ENCODE data around the gene MAP3K14.
"Not testable (repeated sequence)": the region's sequence is repeated elsewhere in the genome, so short reads cannot be mapped to it uniquely, and the experiment has no call there.

Gene MAP3K14

DNA sequence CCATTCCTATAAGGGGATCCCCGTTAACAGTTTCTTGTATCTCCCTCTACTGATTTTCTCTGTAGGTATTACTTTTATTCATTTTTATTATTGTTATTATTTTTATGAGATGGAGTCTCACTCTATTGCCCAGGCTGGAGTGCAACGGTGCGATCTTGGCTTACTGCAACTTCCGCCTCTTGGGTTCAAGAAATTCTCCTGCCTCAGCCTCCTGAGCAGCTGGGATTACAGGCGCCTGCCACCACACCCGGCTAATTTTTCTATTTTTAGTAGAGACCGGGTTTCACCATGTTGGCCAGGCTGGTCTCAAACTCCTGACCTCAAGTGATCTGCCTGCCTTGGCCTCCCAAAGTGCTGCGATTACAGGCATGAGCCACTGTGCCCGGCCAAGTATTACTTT lies 14.6 kb downstream of the MAP3K14 start:
- not testable (repeated sequence) for DNase-seq (ENCODE audit: low read depth in 2 of 2, low spot score in 1 of 2)

DNA sequence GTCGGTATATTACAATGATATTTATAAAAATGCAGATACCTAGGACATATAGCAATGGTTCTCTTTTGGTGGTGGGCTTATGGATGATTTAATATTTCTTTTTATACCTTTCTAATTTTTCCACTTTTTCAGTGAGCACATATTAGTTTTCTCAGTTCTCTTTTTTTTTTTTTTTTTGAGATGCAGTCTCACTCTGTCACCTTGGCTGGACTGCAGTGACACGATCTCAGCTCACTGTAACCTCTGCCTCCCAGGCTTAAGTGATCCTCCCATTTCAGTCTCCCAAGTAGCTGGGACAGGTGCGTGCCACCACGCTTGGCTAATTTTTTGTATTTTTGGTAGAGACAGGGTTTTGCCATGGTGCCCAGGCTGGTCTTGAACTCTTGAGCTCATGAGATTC lies 15.1 kb downstream of the MAP3K14 start:
- no peak for DNase-seq (ENCODE audit: low read depth in 2 of 2, low spot score in 1 of 2)

DNA sequence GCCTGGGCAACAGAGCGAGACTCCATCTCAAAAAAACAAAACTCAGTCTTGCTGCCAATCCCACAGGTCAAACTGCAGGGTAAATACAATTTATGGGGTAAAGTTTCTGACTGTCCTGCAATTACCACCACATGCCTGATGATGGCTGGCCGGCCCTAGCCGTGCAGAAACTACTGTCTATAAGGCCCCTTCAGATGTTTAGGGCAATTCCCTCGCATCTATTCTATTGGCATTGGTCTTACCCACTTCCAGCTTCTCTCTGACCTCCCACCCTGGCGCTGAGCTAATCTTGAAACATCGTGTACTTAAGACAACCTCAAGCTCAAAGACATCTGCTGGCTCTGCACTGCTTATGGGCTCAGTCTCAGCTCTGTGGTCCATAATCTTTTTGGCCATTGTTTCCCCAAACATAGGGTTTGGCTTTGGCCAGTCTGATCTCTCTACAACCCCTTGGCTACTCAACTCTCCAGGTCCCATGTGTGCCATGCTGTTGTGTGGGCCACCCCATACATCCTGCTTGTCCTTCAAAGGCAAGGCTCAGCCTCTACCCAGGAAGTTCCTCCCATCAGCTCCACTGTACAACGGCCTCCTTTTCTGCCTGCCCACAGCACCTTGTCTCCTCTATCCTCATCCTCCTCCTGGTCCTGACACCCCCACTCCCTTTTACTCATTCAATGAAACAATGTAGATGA lies 16.6 kb downstream of the MAP3K14 start:
- no peak for DNase-seq (ENCODE audit: low read depth in 2 of 2, low spot score in 1 of 2)

DNA sequence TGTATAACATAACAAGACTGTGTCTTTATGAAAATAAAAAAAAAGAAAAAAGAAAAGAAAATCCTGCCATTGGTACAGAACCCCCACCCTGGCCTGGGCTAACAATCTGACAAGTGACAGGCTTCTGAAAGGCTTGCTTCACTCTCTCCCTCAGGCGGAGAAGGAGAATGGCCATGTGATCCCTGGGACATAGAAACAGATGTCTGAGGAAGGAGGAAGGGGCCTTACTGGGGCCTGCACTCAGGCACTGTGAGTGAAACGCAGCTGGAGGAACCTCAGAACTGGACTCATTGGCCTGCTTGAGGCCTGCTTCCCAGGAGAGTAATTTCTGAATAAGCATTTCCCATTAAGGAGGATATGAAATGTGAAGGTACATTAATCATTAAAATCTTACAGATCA lies 17.5 kb downstream of the MAP3K14 start:
- no peak for DNase-seq (ENCODE audit: low read depth in 2 of 2, low spot score in 1 of 2)

DNA sequence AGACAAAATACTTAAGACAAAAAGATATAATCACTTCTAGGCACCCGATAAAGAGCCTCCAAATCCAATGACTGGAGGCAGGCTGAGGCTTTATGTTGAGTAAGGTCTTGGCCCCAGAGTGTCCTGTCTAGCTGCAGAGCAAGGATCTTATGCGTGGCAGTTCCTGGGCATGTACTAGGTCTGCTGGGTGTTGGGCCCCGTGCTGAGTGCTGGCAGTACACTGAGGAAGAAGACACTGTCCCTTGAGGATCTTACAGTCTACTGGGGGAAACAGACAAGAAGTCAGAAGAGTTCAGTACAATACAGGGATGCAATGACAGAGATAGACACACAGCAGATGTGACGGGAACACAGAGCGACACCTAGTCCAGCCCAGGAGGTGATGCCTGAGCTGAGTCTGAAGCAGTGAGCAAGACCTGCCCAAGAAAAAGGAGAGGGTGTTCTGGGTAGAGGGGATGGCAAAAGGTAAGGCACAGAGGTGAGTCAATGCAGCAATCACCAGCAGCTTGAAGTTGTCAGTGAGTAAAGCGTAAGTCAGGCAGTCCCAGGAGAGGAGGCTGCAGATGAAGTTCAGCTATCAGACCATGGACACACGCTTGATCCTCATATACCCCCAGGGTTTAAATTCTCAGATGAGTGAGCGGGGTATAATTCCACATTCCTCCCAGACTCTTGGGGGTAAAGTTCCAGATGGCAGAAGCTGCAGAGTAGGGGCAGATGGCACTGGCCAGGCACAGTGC lies 18.1 kb downstream of the MAP3K14 start:
- DNase-seq (ENCODE audit: low read depth in 2 of 2, low spot score in 1 of 2) = no peak

DNA sequence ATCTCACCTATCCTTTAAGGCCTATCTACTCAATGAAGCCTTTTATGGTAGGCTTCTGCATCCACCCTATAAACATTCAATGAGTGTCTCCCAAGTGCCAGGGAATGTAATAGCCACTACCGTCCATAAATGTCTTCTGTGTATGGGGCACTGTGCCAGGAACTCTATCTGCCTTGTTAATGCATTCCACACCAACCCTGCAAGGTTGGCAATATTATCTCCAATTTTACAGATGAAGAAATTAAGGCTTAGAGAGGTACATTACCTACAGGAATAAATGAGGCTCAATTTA lies 20.0 kb downstream of the MAP3K14 start:
- no peak for DNase-seq (ENCODE audit: low read depth in 2 of 2, low spot score in 1 of 2)

DNA sequence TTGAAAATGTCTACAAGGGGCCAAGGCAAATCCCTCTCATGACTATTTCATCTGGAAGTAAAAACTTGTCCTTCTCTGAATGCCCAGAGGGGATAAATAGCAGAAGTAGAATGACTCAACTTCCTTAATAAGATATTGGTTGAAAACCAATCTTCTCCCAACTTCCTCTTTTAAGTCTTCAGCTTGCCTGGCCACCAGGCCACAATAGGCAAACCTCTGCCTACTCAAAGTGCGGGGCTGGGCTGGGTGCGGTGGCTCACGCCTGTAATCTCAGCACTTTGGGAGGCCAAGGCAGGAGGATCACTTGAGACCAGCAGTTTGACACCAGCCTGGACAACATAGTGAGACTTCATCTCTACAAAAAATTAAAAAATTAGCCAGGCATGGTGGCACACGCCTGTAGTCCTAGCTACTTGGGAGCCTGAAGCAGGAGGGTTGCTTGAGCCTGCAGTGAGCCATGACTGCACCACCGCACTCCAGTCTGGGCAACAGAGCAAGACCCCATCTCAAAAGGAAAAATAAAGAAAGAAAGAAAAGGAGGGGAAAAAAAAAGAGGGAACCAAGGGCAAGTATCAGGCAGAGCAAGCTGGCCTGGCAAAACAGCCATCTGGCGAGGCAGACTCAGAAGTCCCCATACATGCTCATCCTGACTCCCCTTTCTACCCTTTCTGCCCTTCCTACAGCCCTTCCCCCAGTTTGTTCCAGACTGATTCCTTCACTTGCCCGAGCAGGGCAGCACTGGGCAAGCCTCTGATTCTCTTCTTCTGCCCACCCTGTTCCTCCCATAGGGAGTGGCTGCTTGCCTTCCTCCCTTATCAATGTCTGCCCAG lies 20.6 kb downstream of the MAP3K14 start:
- no peak for DNase-seq (ENCODE audit: low read depth in 2 of 2, low spot score in 1 of 2)

DNA sequence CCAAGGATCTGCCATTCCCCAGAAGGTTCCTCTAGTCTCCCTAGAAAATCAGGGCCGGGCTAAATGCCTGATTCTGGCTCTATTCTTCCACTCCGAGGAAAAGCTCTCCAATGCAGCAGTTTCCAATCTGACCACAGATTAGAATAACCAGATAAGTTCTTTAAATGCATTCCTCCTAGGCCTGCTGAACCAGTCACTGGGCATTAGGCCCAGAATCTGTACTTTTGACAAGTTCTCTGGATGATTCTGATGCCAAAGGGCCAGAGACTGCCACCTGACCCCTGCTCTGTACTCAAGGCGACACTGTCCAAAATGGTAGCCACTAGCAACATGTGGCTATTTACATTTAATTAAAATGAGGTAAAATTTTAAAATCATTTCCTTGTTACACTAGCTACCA lies 22.3 kb downstream of the MAP3K14 start:
- no peak for DNase-seq (ENCODE audit: low read depth in 2 of 2, low spot score in 1 of 2)

DNA sequence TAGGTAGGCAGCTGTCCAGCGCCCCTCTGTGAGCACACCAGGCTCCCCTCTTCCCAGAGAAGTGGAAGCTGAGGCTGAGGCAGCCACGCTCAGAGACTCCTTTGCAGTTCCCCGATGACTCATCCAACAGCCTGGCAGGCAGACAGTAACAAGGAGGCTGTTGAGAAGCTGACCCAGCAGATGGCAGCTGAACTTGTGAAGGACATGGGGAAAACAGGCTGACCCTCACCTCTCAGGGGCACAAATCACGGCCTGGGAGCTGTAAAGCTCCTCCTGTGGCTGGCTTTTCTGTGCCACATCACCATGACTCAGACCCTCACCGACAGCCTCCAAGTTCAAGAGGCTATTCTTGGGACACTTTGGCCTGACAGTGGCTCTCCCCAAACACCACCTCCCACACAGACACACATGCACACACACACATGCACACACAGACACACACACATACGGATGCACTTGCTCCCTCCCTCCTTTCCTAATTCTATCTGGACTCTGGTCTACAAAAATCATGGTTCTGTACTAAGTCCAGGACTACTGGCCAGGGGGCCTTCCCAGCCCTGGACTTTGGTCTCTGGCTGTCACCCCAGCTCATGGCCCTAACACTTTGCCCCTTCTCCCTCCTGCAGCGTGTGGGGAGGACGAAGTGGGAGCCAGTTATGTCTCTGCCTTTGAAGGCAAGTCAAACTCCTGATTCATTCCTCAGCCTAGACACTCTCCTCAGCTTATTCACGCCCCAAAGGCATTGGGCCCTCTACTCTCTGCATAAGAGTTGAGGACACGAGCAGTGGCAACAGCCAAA lies 23.2 kb downstream of the MAP3K14 start:
- no peak for DNase-seq (ENCODE audit: low read depth in 2 of 2, low spot score in 1 of 2)

DNA sequence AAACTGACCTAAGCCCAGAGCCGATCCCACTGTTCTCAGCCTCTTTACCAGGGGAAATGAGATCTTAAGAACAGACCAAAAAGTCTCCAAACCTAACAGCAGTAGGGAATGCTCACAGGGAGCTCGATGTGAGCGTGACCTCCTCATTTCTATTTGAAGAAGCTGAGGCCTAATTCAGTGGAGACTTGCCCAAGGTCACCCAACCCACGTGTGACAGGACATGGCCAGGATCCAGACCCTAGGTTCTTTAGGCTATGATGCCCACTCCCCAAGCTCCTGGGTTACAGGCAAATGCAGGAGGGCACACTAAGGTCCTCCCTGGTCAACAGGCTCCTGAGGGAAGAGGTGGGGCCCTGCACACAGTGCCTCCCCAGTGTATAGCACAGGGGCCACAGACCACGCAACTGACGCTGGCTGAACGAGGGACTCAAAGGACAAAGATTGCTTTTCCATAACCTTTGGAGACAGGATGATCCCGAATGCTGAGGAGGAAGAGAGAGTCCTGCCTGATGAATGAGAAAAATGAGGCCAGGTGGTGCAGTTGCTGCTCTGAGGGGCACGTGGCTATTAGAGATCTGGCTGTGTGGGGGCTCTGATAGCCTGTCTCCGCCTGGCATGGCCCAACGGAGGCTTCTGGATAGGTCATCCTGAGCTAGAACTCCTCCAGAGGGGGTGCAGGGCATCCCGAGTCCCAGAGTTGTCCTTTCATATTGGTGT lies 24.0 kb downstream of the MAP3K14 start:
- DNase-seq (ENCODE audit: low read depth in 2 of 2, low spot score in 1 of 2) = no peak

DNA sequence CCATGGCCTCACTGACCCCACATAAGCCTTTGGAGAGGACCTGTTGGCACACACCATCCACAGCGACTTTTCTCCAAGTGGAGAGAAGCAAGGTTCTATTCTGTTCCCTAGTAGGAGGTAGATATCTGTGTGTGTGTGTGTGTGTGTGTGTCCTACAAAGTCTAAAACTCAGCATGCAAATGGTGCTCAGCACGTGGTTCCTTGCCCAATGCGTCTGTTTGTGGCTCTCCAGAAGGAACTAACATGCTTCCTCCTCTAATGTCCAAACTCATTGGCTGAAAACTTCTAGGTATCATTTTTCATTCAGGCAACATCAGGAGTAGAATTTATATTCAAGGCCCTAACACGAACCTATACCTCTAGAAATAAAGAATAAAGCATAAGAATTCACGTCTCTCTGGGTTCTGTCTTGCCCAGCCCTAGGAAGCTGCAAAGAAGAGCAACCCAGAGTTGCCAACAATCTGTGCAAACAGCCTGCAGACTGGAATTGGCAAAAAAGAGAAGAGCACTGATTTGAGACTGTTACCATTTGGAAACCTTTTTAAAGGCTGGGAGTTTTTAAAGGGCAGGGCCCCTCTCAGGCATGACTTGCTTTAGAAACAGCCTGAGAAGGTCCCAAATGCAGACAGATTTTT lies 25.5 kb downstream of the MAP3K14 start:
- no peak for DNase-seq (ENCODE audit: low read depth in 2 of 2, low spot score in 1 of 2)

DNA sequence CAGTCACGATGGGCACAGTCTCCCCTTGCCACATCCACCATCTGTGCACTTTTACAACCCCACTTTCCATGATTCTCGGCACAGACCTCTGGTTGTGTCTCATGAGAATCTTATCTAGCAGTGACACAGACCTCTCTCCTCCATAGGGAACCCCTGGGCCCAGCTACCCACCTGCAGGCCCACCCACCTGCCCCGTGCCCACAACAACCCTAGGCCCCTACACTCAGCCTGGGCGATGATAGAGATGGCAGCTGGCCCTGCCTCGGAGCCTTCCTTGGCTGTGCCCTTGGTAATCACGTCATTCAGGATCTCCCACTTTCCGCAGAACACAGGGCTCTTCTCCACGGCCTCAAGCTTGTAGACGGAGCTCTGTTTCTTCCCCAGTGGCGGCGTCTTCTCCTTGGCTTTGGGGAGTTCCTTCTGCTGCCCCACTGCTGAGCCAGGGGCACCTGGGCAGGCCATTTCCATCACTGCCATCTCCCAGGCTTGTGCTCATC lies 26.5 kb downstream of the MAP3K14 start:
- no peak for DNase-seq (ENCODE audit: low read depth in 2 of 2, low spot score in 1 of 2)

DNA sequence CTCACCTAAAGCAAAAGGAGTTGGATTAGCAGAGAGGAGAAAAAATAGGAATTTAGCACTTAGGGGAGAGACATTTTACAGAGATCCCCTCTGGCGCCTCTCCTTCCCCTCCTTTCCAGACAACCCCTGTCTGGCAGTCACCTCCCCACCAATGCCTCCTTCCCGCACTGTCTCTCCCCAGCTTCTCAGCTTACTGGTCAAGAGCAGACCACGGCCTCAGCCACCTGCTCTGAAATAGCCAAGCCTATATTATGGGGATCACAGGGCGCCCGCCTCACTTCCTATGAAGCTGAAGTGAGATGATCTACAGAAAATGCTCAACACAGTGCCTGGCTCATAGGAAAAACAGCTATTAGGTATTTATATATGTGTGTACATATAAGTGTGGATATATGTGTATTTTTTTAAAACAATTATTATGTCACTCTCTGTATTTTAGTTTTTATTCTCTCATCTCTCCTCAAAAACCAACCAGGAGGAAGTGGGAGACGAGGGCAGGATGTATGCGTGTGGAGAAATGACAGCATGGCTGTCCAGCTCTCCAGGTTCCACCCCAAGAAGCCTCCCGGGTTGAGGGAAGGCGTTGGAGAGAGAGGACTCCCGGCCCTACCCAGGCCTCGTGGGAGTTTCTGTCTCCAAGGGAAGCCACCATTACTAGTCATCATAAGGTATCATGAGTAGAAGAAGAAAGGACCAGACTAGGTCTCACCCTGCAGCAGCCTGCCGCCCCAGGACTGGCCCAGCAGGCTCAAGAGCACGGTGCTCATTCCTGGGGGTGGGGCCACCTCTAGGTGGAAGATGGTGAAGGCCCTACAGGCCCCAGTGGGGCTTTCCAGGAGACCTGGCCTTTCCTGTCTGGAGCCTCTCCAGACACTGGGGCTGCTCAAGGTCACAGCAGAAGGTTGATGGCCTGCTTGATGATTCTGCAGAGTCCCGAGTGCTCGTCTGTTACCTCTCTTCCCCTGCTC lies 27.2 kb downstream of the MAP3K14 start:
- no peak for DNase-seq (ENCODE audit: low read depth in 2 of 2, low spot score in 1 of 2)

DNA sequence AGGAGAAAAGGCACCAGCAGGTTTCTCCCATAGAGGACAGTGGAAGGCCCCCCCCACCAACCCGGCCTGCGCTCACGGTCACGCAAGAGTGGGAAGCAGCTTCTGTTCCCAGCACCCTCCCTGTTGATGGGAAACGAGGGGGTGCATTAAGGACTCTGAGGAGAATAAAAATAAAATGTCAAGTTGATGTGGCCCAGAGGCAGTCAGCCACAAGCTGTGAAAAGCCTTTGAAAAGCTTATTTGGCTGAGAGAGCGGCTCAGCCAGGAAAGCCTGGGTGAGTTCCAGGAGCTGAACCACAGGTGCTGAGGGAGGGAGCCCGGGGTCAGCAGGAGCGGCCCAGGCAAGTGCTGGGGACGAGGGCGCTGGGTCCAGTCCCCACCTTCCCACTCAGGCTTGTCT lies 28.0 kb downstream of the MAP3K14 start:
- no peak for DNase-seq (ENCODE audit: low read depth in 2 of 2, low spot score in 1 of 2)

DNA sequence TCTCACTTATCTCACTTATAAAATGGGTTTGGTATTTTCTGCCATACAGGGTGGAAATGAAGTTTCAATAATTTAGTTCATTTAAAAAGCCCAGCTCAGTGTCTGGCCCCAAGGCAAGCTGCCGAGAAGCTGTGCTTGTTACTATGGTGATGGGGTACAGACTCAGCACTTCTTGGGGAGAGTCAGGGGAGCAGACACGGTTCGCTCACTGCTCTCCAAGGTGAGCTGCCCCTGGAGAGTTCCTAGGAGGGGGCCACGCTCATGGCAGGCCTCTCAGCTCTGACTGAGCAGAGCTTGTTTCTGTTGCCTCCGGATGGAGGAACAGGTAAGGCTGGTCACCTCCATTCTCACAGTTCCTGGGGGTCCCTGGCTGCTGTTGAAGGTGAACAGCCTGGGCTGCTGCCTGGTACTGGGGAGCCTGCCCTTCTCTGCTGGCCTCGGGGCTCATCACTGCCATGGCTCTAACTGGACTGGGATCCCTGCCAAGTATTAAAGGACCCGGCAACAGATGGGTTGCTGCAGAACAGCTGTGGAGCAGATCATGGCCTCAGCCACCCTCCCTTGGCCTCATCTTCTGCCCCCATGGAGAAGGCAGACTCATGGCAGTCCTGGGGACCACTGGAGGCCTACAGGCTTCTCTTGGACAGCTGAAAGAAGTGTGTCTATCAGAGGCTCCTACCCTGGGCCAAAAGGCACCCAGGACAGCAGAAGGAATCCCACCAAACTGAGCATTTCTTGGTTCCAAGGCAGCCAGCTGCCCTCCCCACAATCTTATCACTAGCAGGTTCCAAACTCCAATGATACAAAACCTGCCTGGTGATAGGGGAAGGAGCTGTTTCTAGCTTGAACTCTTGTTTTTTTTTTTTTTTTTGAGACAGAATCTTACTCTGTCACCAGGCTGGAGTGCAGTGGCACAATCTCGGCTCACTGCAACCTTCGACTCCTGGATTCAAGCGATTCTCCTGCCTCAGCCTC lies 29.0 kb downstream of the MAP3K14 start:
- DNase-seq (ENCODE audit: low read depth in 2 of 2, low spot score in 1 of 2) = no peak

DNA sequence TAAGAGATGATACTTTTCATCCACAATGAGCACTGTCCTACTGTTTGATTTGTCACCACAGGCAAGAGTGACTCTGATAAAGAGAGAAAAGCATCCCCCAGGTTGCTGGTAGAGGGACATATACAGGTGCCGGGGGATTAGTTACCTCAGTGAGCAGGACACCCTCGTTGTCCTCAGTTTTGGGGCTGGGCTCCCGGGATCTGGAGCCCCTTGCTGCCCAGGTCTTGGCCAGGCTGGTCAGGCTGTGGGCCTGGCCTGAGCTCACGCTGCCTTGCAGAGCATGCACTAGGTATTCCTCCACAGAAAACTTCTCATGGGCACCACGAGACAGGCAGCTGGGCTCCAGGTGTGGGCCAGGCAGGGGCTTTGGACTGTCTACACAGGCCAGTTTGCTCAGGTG lies 30.5 kb downstream of the MAP3K14 start:
- DNase-seq (ENCODE audit: low read depth in 2 of 2, low spot score in 1 of 2) = no peak

DNA sequence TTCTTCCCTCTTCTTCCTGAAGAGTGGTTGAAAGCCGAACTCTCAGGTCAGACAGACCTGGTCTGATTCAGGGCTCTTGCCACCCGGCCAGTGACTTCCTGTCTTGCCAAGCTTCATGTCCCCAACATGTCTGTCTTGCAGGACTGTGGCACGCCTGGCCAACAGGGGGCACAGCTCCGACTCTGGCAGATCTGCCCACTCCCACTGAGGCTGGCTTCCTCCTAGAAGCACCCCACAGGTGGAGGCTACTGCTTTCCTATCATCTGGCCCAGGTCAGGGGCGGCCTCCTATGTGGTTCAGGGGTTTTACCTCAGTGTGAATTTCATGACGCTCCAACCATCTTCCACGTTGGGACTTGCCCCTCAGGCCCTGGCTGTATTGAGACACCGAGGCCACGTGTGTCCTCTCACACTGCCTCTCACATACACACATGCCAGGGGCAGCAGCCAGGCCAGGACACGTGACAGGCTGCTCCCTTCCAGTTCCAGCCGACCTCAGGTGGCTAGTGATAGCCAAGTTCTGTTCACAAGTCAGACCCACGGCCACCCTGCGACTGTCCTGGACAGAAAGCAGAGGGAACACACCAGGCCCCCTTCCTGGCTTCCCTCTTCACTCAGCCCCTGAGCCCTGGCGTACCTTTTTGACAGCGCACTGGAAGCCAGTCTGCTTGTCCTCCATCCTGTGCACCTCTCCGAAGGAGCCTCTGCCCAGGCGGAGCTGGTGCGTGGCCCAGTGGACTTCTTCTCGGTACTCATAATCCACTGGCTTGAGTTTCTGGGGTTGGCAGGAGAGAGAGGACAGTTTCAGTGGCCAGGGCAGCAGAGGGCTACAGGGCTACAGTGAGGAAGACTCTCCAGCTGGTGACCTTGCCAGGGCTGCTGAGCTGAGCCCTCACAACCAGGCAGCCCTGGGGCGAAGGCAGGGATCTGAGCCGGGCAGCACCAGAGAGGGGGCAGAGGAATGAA lies 32.4 kb downstream of the MAP3K14 start:
- peak in 1 of 2 donors; percentile 21 for DNase-seq (ENCODE audit: low read depth in 2 of 2, low spot score in 1 of 2)
